Loucy (cell line): ENCODE measurements around the gene MEIS1.

Experiments used
- CTCF ChIP-seq: fragments of 200-600 bp; sonication (generic); conservative IDR thresholded peaks from 2 replicates; pipeline ENCODE4 v1.5.1; 2014; ENCODE audit warnings: mild to moderate bottlenecking, antibody characterized with exemption, low read length
- EZH2phosphoT487 ChIP-seq: fragments of 200-600 bp; IDR thresholded peaks from 2 replicates; pipeline ENCODE4 v1.6.1; 2018; ENCODE audit warnings: antibody characterized with exemption, mild to moderate bottlenecking, moderate library complexity, borderline replicate concordance

- TF ChIP-seq EZH2phosphoT487, result no peak
- no peak for TF ChIP-seq CTCF
Measured at GRCh38 chr2:66440708-66441497, 6.0 kb downstream of the MEIS1 start.
